Stimulated activated CD8-positive, alpha-beta memory T cell treated with anti-CD3 and anti-CD28 coated beads, Interleukin-4, amount 100 ng/mL, for 4 hours (primary cell): ENCODE measurements around the gene DAD1.
A peak's percentile ranks its signal among the peaks of the same experiment; 100 is the strongest.

Experiments
- DNase-seq, 2 donors: peaks; one replicate each; pipeline ENCODE4 v3.0.0-alpha.2; 2020; ENCODE audit warnings: low read depth in 2 of 2, low spot score in 1 of 2

The DAD1 gene

GRCh38 chr14:22539831-22540230, 49.2 kb downstream of the DAD1 start:
- no peak for DNase-seq

- DNase-seq, result no peak
Observed at GRCh38 chr14:22538671-22539228, 50.3 kb downstream of the DAD1 start.

- DNase-seq, result no peak
Observed at GRCh38 chr14:22537436-22538310, 51.4 kb downstream of the DAD1 start.

- DNase-seq, result peak; percentile 67 to 82
Observed at GRCh38 chr14:22536853-22537338, 52.1 kb downstream of the DAD1 start.

GRCh38 chr14:22535916-22536315, 53.1 kb downstream of the DAD1 start:
- DNase-seq, result no peak

GRCh38 chr14:22535126-22535525, 53.9 kb downstream of the DAD1 start:
- DNase-seq, result no peak

GRCh38 chr14:22534547-22534946, 54.5 kb downstream of the DAD1 start:
- DNase-seq, result no peak

- no peak for DNase-seq
Observed at GRCh38 chr14:22533739-22534359, 55.2 kb downstream of the DAD1 start.

GRCh38 chr14:22533057-22533704, 55.8 kb downstream of the DAD1 start:
- DNase-seq, result no peak

GRCh38 chr14:22532345-22533056, 56.5 kb downstream of the DAD1 start:
- DNase-seq, result no peak

GRCh38 chr14:22531451-22532344, 57.3 kb downstream of the DAD1 start:
- no peak for DNase-seq

GRCh38 chr14:22530127-22530526, 58.9 kb downstream of the DAD1 start:
- no peak for DNase-seq

- no peak for DNase-seq
Observed at GRCh38 chr14:22526744-22527143, 62.3 kb downstream of the DAD1 start.

GRCh38 chr14:22526218-22526617, 62.8 kb downstream of the DAD1 start:
- DNase-seq, result no peak

GRCh38 chr14:22524784-22525161, 64.3 kb downstream of the DAD1 start:
- no peak for DNase-seq

GRCh38 chr14:22524115-22524783, 64.8 kb downstream of the DAD1 start:
- DNase-seq, result no peak

GRCh38 chr14:22523283-22523682, 65.7 kb downstream of the DAD1 start:
- no peak for DNase-seq

GRCh38 chr14:22522466-22522957, 66.5 kb downstream of the DAD1 start:
- DNase-seq, result no peak
